HCT116 (cell line): ENCODE data around the gene KCNH6. TPM values are rescaled to one million over a fixed set of nuclear protein-coding genes. Genes with fewer than 3 reads are reported as not detected.

Source experiments
- ATAC-seq: fragments of 200-7000 bp; cut with Tn5 transposase; 2 replicates; pipeline ENCODE4 v1.9.1; 2020; ENCODE audit warnings: mild to moderate bottlenecking, moderate library complexity
- BruUV-seq: library from RNA; stranded (reverse); fragments of 400-500 nt; replicated peaks from 2 replicates; lab custom pipeline; 2021; lab: Mats Ljungman, UMichigan
- CTCF ChIA-PET: fragments of 300-600 bp; sonication (Branson Sonifier 250); formaldehyde crosslinking; loops from one replicate; lab custom pipeline; 2021; ENCODE audit warnings: antibody characterized with exemption; lab: Charles Lee
- POLR2A ChIA-PET: fragments of 300-600, 350-600 bp; sonication (Branson Sonifier 250); formaldehyde crosslinking; loops from one replicate; lab custom pipeline; 2021; ENCODE audit warnings: antibody characterized with exemption; lab: Charles Lee
- RAD21 ChIA-PET, 2 experiments: fragments of 300-600 bp; sonication (Branson Sonifier 250); formaldehyde crosslinking; loops; one replicate each; lab custom pipeline; 2023; ENCODE audit warnings: low total read pairs in 2 of 2; ENCODE audit not compliant: uncharacterized antibody in 2 of 2, unreplicated experiment in 2 of 2, low non-redundant PET in 1 of 2; lab: Charles Lee
- DNase-seq: peaks from one replicate; pipeline ENCODE4 v3.0.0-alpha.2; 2010; ENCODE audit warnings: low read depth, low spot score
- H2AFZ ChIP-seq: fragments of 200-600 bp; shearing (Covaris generic), sonication (generic); 2 replicates; pipeline ENCODE4 v1.6.1; 2017; ENCODE audit warnings: low read depth, mixed run types, mixed read lengths, antibody characterized with exemption, low read length; ENCODE audit not compliant: poor library complexity, severe bottlenecking
- H3K27ac ChIP-seq: 2 replicates; pipeline ENCODE4 v1.5.1; 2012; ENCODE audit warnings: low read depth, low read length
- H3K27me3 ChIP-seq: fragments of 200-600 bp; sonication (generic); 2 replicates; pipeline ENCODE4 v1.6.1; 2016; ENCODE audit warnings: mixed run types, low read length, mixed read lengths; ENCODE audit not compliant: insufficient read depth
- H3K36me3 ChIP-seq, 2 experiments: fragments of 200-500 bp in 1 of 2; fragments of 200-600 bp in 1 of 2; sonication (Bioruptor generic) in 1 of 2; sonication (generic) in 1 of 2; 2 replicates each; pipeline versions ENCODE4 v1.5.1 to v1.6.1; 2014 to 2016; ENCODE audit warnings: low read length in 2 of 2, inconsistent platforms in 1 of 2, mixed read lengths in 1 of 2, mixed run types in 1 of 2; ENCODE audit not compliant: insufficient read depth in 2 of 2, control insufficient read depth in 1 of 2
- H3K4me1 ChIP-seq, 2 experiments: fragments of 200-600 bp in 1 of 2; sonication (generic) in 1 of 2; 2 replicates each; pipeline versions ENCODE4 v1.5.1 to v1.6.1; 2012 to 2017; ENCODE audit warnings: low read length in 2 of 2, inconsistent platforms in 1 of 2, mild to moderate bottlenecking in 1 of 2, mixed read lengths in 1 of 2, mixed run types in 1 of 2, moderate library complexity in 1 of 2; ENCODE audit not compliant: insufficient read depth in 2 of 2, control insufficient read depth in 1 of 2
- H3K4me2 ChIP-seq: fragments of 200-600 bp; sonication (generic); 2 replicates; pipeline ENCODE4 v1.6.1; 2017; ENCODE audit warnings: mixed run types, low read length, mixed read lengths
- H3K4me3 ChIP-seq, 2 experiments: fragments of 200-600 bp in 1 of 2; sonication (generic) in 1 of 2; replicated peaks in 1 of 2; 2 replicates each; pipeline ENCODE4 v1.5.1; 2011 to 2016; ENCODE audit warnings: low read length in 2 of 2, control low read depth in 1 of 2, low read depth in 1 of 2, mild to moderate bottlenecking in 1 of 2, mixed read lengths in 1 of 2, mixed run types in 1 of 2
- H3K79me2 ChIP-seq: fragments of 200-600 bp; sonication (generic); 2 replicates; pipeline ENCODE4 v1.6.1; 2017; ENCODE audit warnings: mild to moderate bottlenecking, mixed run types, low read length, moderate library complexity, mixed read lengths; ENCODE audit not compliant: insufficient read depth
- H3K9ac ChIP-seq: fragments of 200-600 bp; sonication (generic); 2 replicates; pipeline ENCODE4 v1.6.1; 2016; ENCODE audit warnings: low read length, mixed read lengths
- H3K9me2 ChIP-seq: fragments of 200-600 bp; sonication (generic), shearing (Covaris generic); 2 replicates; pipeline ENCODE4 v1.6.1; 2017; ENCODE audit warnings: mixed run types, mild to moderate bottlenecking, moderate library complexity; ENCODE audit not compliant: insufficient read depth
- H3K9me3 ChIP-seq, 2 experiments: fragments of 200-500 bp in 1 of 2; fragments of 200-600 bp in 1 of 2; sonication (Bioruptor generic) in 1 of 2; sonication (generic) in 1 of 2; 2 replicates each; pipeline ENCODE4 v1.6.1; 2014 to 2017; ENCODE audit warnings: low read length in 2 of 2, mixed read lengths in 2 of 2, inconsistent platforms in 1 of 2, low read depth in 1 of 2, mild to moderate bottlenecking in 1 of 2, mixed run types in 1 of 2, moderate library complexity in 1 of 2; ENCODE audit not compliant: control insufficient read depth in 1 of 2, insufficient read depth in 1 of 2
- H4K20me1 ChIP-seq: fragments of 200-600 bp; sonication (generic), shearing (Covaris generic); 2 replicates; pipeline ENCODE4 v1.6.1; 2017; ENCODE audit warnings: mixed run types, mild to moderate bottlenecking, moderate library complexity; ENCODE audit not compliant: insufficient read depth
- CEBPB ChIP-seq: IDR thresholded peaks from 2 replicates; pipeline ENCODE4 v1.6.1; 2012; ENCODE audit warnings: low read depth
- EGR1 ChIP-seq: IDR thresholded peaks from 2 replicates; pipeline ENCODE4 v1.6.1; 2012; ENCODE audit warnings: low read depth
- ELF1 ChIP-seq: IDR thresholded peaks from 2 replicates; pipeline ENCODE4 v1.6.1; 2012; ENCODE audit warnings: low read depth, borderline replicate concordance
- EZH2 ChIP-seq: fragments of 200-600 bp; sonication (generic); IDR thresholded peaks from 2 replicates; pipeline ENCODE4 v1.6.1; 2017; ENCODE audit warnings: antibody characterized with exemption, mixed run types
- EZH2phosphoT487 ChIP-seq: fragments of 200-600 bp; IDR thresholded peaks from 2 replicates; pipeline ENCODE4 v1.6.1; 2018; ENCODE audit warnings: antibody characterized with exemption, borderline replicate concordance
- FOSL1 ChIP-seq: IDR thresholded peaks from 2 replicates; pipeline ENCODE4 v1.6.1; 2012; ENCODE audit warnings: low read depth
- JUND ChIP-seq: IDR thresholded peaks from 2 replicates; pipeline ENCODE4 v1.6.1; 2012
- POLR2A ChIP-seq: IDR thresholded peaks from 2 replicates; pipeline ENCODE4 v1.7.0; 2011; ENCODE audit warnings: borderline replicate concordance; ENCODE audit not compliant: insufficient read depth, insufficient read length; ENCODE audit errors: extremely low read depth
- SIN3A ChIP-seq: IDR thresholded peaks from 2 replicates; pipeline ENCODE4 v1.6.1; 2012; ENCODE audit warnings: low read depth
- SP1 ChIP-seq: IDR thresholded peaks from 2 replicates; pipeline ENCODE4 v1.6.1; 2012; ENCODE audit warnings: low read depth
- TCF7L2 ChIP-seq: IDR thresholded peaks from 2 replicates; pipeline ENCODE4 v1.7.0; 2011; ENCODE audit warnings: borderline replicate concordance, inconsistent platforms; ENCODE audit not compliant: insufficient read depth, insufficient read length; ENCODE audit errors: extremely low read depth
- YY1 ChIP-seq: IDR thresholded peaks from 2 replicates; pipeline ENCODE4 v1.6.1; 2011; ENCODE audit warnings: low read length, low read depth, moderate library complexity, mild to moderate bottlenecking; ENCODE audit not compliant: insufficient replicate concordance; ENCODE audit errors: extremely low read depth
- ZFX ChIP-seq: fragments of 450-650 bp; IDR thresholded peaks from 2 replicates; pipeline ENCODE4 v1.6.1; 2017
- ZNF274 ChIP-seq: fragments of 200-500 bp; sonication (Bioruptor generic); IDR thresholded peaks from 2 replicates; pipeline ENCODE4 v1.6.1; 2014; ENCODE audit warnings: mild to moderate bottlenecking, low read depth, low read length, inconsistent platforms
- intact Hi-C: fragments of 100-400 bp; cut with micrococcal nuclease; formaldehyde crosslinking; loops from 2 replicates; pipeline ENCODE4 v1.10.0; 2022
- total RNA-seq: library from RNA; stranded (reverse); gene quantifications from one replicate; pipeline ENCODE4 v1.2.1, GENCODE V29; 2021; ENCODE audit not compliant: unreplicated experiment
- TF ChIP-seq, protein P1 (sequence below): IDR thresholded peaks from 2 replicates; pipeline ENCODE4 v1.6.1; 2012; ENCODE audit warnings: low read depth
- TF ChIP-seq, protein P2 (sequence below): IDR thresholded peaks from 2 replicates; pipeline ENCODE4 v1.6.1; 2012
- TF ChIP-seq, protein P3 (sequence below), 3 experiments: fragments of 200-600 bp in 1 of 3; sonication (generic) in 1 of 3; IDR thresholded peaks in 2 of 3; conservative IDR thresholded peaks in 1 of 3; 2 replicates each; pipeline ENCODE4 v1.5.1; 2012 to 2017; ENCODE audit warnings: low read depth in 2 of 3, low read length in 2 of 3, antibody characterized with exemption in 1 of 3, borderline replicate concordance in 1 of 3, control low read depth in 1 of 3, mild to moderate bottlenecking in 1 of 3, mixed read lengths in 1 of 3, mixed run types in 1 of 3, moderate library complexity in 1 of 3; ENCODE audit not compliant: insufficient read depth in 1 of 3

KCNH6 gene
- total RNA-seq, 1 experiment from 2014 or later = not detected

DNA sequence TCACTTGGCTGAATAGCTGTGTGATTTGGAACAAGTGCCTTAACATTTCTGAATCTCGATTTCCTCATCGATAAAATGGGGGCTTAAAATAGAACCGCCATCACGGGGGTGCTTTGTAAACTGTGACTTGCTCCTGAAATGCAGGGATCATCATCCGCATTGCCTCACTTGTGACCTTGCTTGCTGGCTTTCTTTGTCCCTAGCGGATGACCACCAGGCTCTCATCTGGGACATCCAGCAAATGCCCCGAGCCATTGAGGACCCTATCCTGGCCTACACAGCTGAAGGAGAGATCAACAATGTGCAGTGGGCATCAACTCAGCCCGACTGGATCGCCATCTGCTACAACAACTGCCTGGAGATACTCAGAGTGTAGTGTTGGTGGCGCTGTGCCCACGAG, 65.6 kb downstream of the KCNH6 start (continued):
- no peak for TF ChIP-seq YY1

DNA sequence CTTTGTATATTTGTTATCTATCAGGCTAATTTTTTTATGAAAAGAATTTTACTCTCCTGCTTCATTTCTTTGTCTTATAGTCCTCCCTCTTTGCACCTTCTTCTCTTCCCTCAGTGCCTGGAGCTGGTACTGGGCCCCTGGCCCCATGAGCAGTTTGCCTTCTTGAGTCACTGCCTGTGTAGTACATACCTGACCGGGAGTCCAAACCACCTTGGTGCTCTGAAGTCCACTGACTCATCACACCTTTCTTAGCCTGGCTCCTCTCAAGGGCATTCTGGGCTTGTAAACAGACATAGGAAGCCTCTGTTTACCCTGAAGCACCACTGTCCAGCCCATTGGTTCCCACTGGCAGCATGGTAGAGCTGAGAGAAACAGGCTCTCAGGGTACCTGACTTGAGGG, 66.5 kb downstream of the KCNH6 start:
- Histone ChIP-seq H3K4me2 (no peak overlapping the region), H3K4me3 (no peak overlapping the region), H3K9ac (no peak overlapping the region), H2AFZ (no peak overlapping the region), H3K9me2 (no peaks in the 10 kb centered on the region), H3K4me1 (no peaks in the 10 kb centered on the region), H3K79me2 (no peaks in the 10 kb centered on the region), H3K27ac (no peak overlapping the region), H3K9me3 (no peaks in the 10 kb centered on the region), H4K20me1 (no peaks in the 10 kb centered on the region), H3K36me3 (peaks cover 38 to 59% of the 10 kb centered on the region in 2 experiments), H3K27me3 (no peaks in the 10 kb centered on the region)
- POLR2A ChIA-PET = interaction anchor here (0.5 kb wide), 1 partner anchor 13 kb away, joined by 3 read pairs; no protein-coding TSS in a partner anchor
- no TSS peak for BruUV-seq
- DNase-seq (no peak), ATAC-seq (no peak; the same call in 1 of the 2 replicates)
- RAD21 ChIA-PET = no interaction called here
- intact Hi-C loops = no loop called here
- CTCF ChIA-PET = no interaction called here
- TF ChIP-seq, protein P1, sequence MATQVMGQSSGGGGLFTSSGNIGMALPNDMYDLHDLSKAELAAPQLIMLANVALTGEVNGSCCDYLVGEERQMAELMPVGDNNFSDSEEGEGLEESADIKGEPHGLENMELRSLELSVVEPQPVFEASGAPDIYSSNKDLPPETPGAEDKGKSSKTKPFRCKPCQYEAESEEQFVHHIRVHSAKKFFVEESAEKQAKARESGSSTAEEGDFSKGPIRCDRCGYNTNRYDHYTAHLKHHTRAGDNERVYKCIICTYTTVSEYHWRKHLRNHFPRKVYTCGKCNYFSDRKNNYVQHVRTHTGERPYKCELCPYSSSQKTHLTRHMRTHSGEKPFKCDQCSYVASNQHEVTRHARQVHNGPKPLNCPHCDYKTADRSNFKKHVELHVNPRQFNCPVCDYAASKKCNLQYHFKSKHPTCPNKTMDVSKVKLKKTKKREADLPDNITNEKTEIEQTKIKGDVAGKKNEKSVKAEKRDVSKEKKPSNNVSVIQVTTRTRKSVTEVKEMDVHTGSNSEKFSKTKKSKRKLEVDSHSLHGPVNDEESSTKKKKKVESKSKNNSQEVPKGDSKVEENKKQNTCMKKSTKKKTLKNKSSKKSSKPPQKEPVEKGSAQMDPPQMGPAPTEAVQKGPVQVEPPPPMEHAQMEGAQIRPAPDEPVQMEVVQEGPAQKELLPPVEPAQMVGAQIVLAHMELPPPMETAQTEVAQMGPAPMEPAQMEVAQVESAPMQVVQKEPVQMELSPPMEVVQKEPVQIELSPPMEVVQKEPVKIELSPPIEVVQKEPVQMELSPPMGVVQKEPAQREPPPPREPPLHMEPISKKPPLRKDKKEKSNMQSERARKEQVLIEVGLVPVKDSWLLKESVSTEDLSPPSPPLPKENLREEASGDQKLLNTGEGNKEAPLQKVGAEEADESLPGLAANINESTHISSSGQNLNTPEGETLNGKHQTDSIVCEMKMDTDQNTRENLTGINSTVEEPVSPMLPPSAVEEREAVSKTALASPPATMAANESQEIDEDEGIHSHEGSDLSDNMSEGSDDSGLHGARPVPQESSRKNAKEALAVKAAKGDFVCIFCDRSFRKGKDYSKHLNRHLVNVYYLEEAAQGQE = no peak
- TF ChIP-seq FOSL1 (no peak), EGR1 (no peak), POLR2A (no peak), EZH2phosphoT487 (no peak), CEBPB (no peak), SP1 (no peak), ELF1 (no peak), YY1 (no peak), ZNF274 (no peak), JUND (no peak), TCF7L2 (no peak), SIN3A (no peak), EZH2 (no peak), ZFX (no peak)
- TF ChIP-seq, protein P2, sequence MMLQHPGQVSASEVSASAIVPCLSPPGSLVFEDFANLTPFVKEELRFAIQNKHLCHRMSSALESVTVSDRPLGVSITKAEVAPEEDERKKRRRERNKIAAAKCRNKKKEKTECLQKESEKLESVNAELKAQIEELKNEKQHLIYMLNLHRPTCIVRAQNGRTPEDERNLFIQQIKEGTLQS = no peak
- TF ChIP-seq, protein P3, sequence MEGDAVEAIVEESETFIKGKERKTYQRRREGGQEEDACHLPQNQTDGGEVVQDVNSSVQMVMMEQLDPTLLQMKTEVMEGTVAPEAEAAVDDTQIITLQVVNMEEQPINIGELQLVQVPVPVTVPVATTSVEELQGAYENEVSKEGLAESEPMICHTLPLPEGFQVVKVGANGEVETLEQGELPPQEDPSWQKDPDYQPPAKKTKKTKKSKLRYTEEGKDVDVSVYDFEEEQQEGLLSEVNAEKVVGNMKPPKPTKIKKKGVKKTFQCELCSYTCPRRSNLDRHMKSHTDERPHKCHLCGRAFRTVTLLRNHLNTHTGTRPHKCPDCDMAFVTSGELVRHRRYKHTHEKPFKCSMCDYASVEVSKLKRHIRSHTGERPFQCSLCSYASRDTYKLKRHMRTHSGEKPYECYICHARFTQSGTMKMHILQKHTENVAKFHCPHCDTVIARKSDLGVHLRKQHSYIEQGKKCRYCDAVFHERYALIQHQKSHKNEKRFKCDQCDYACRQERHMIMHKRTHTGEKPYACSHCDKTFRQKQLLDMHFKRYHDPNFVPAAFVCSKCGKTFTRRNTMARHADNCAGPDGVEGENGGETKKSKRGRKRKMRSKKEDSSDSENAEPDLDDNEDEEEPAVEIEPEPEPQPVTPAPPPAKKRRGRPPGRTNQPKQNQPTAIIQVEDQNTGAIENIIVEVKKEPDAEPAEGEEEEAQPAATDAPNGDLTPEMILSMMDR (IDR thresholded peaks at IDR 0.05 in 2 of 3, conservative IDR thresholded peaks at IDR 0.05 in 1 of 3; ENCODE audit: borderline replicate concordance in 1 of 3, insufficient read depth in 1 of 3, low read depth in 2 of 3, low read length in 2 of 3) = no peak
